GM20000 (cell line): ENCODE measurements around the gene SETMAR.

Experiments used
- DNase-seq: peaks from one replicate; pipeline ENCODE4 v3.0.0; 2012; ENCODE audit warnings: low spot score
- CTCF ChIP-seq: IDR thresholded peaks from 2 replicates; pipeline ENCODE4 v1.5.1; 2012; ENCODE audit warnings: mild to moderate bottlenecking, control low read depth; ENCODE audit errors: extremely low read depth, missing control alignments

The SETMAR gene

GRCh38 chr3:4303187-4304123 lies at the start of gene SETMAR:
Gene SETMAR, plus strand, starts transcription at chr3:4303369. Its CDS starts 2 bp downstream, at chr3:4303371.
- TF ChIP-seq CTCF = no peak
- peak; percentile 93 for DNase-seq

- no peak for DNase-seq
- TF ChIP-seq CTCF = no peak
These were observed 41.8 kb upstream of the SETMAR start for GRCh38 chr3:4261406-4261805.

GRCh38 chr3:4264040-4264439 lies 39.1 kb upstream of the SETMAR start:
- DNase-seq = no peak
- no peak for TF ChIP-seq CTCF

GRCh38 chr3:4270720-4271119 lies 32.4 kb upstream of the SETMAR start:
- peak; percentile 12 for DNase-seq
- TF ChIP-seq CTCF = no peak

GRCh38 chr3:4271834-4272233 lies 31.3 kb upstream of the SETMAR start:
- TF ChIP-seq CTCF = peak; percentile 32
- DNase-seq = peak; percentile 26

- TF ChIP-seq CTCF = no peak
- DNase-seq = no peak
These were observed 23.6 kb upstream of the SETMAR start for GRCh38 chr3:4279516-4280105.

- TF ChIP-seq CTCF = no peak
- DNase-seq = no peak
These were observed 21.2 kb upstream of the SETMAR start for GRCh38 chr3:4281991-4282390.
